SJSA1 (cell line): Measurements from ENCODE around the gene PTF1A. TPM values are rescaled to one million over a fixed set of nuclear protein-coding genes. Genes with fewer than 3 reads are reported as not detected.

ENCODE experiments used
- DNase-seq, 2 experiments: peaks; one replicate each; pipeline ENCODE4 v3.0.0-alpha.2; 2015 to 2020; ENCODE audit warnings: low spot score in 2 of 2, low read depth in 1 of 2
- H3K27ac ChIP-seq: fragments of 250-450 bp; sonication (Bioruptor Pico); 2 replicates; pipeline ENCODE4 v1.5.1; 2020; ENCODE audit warnings: mild to moderate bottlenecking, moderate library complexity
- H3K27me3 ChIP-seq: fragments of 250-450 bp; sonication (Bioruptor Pico); replicated peaks from 2 replicates; pipeline ENCODE4 v1.5.1; 2020; ENCODE audit warnings: mild to moderate bottlenecking, moderate library complexity
- H3K36me3 ChIP-seq: fragments of 250-450 bp; sonication (Bioruptor Pico); 2 replicates; pipeline ENCODE4 v1.5.1; 2020; ENCODE audit warnings: mild to moderate bottlenecking
- H3K4me1 ChIP-seq: fragments of 250-450 bp; sonication (Bioruptor Pico); replicated peaks from 2 replicates; pipeline ENCODE4 v1.6.1; 2021; ENCODE audit warnings: mild to moderate bottlenecking
- H3K4me3 ChIP-seq: fragments of 250-450 bp; sonication (Bioruptor Pico); 2 replicates; pipeline ENCODE4 v1.5.1; 2020; ENCODE audit warnings: mild to moderate bottlenecking
- H3K9me3 ChIP-seq: fragments of 250-450 bp; sonication (Bioruptor Pico); replicated peaks from 2 replicates; pipeline ENCODE4 v1.5.1; 2020; ENCODE audit warnings: mild to moderate bottlenecking
- total RNA-seq: library from RNA; depleted of rRNA; stranded (reverse); fragments of >200 nt; shearing (Covaris generic); gene quantifications from 2 replicates; pipeline ENCODE4 v1.2.3, GENCODE V29; 2014

Gene PTF1A
- total RNA-seq, 1 experiment from 2014 or later = not detected

GRCh38 chr10:23194471-23194965, 2.4 kb downstream of the PTF1A start:
- Histone ChIP-seq H3K9me3 (no peaks in the 10 kb centered on the region), H3K36me3 (no peaks in the 10 kb centered on the region), H3K27ac (no peak overlapping the region), H3K27me3 (peaks cover 83% of the 10 kb centered on the region), H3K4me1 (no peaks in the 10 kb centered on the region), H3K4me3 (no peak overlapping the region)
- DNase-seq = no peak

GRCh38 chr10:23194966-23195845, 3.1 kb downstream of the PTF1A start:
- H3K27ac ChIP-seq = no peak overlapping the region
- H3K9me3 ChIP-seq = no peaks in the 10 kb centered on the region
- DNase-seq = no peak
- H3K27me3 ChIP-seq = peaks cover 89% of the 10 kb centered on the region
- no peaks in the 10 kb centered on the region for H3K36me3 ChIP-seq
- H3K4me3 ChIP-seq = no peak overlapping the region
- no peaks in the 10 kb centered on the region for H3K4me1 ChIP-seq

GRCh38 chr10:23195846-23196600, 3.9 kb downstream of the PTF1A start:
- Histone ChIP-seq H3K4me3 (no peak overlapping the region), H3K36me3 (no peaks in the 10 kb centered on the region), H3K4me1 (no peaks in the 10 kb centered on the region), H3K9me3 (no peaks in the 10 kb centered on the region), H3K27me3 (peaks cover 87% of the 10 kb centered on the region), H3K27ac (no peak overlapping the region)
- DNase-seq = no peak

- Histone ChIP-seq H3K36me3 (no peaks in the 10 kb centered on the region), H3K27ac (no peak overlapping the region), H3K27me3 (peaks cover 88% of the 10 kb centered on the region), H3K9me3 (no peaks in the 10 kb centered on the region), H3K4me1 (no peaks in the 10 kb centered on the region), H3K4me3 (no peak overlapping the region)
- no peak for DNase-seq
Measured at GRCh38 chr10:23196915-23197314, 4.8 kb downstream of the PTF1A start.

GRCh38 chr10:23197416-23197861, 5.3 kb downstream of the PTF1A start:
- DNase-seq = no peak
- H3K27ac ChIP-seq = no peak overlapping the region
- peaks cover 90% of the 10 kb centered on the region for H3K27me3 ChIP-seq
- no peaks in the 10 kb centered on the region for H3K36me3 ChIP-seq
- H3K9me3 ChIP-seq = no peaks in the 10 kb centered on the region
- no peak overlapping the region for H3K4me3 ChIP-seq
- no peaks in the 10 kb centered on the region for H3K4me1 ChIP-seq

- Histone ChIP-seq H3K36me3 (no peaks in the 10 kb centered on the region), H3K27ac (no peak overlapping the region), H3K4me3 (no peak overlapping the region), H3K4me1 (no peaks in the 10 kb centered on the region), H3K9me3 (no peaks in the 10 kb centered on the region), H3K27me3 (peaks cover 97% of the 10 kb centered on the region)
- DNase-seq = no peak
Measured at GRCh38 chr10:23198610-23198939, 6.5 kb downstream of the PTF1A start.

- no peak for DNase-seq
- Histone ChIP-seq H3K4me3 (no peak overlapping the region), H3K4me1 (no peaks in the 10 kb centered on the region), H3K9me3 (no peaks in the 10 kb centered on the region), H3K27me3 (peaks cover 91% of the 10 kb centered on the region), H3K27ac (no peak overlapping the region), H3K36me3 (no peaks in the 10 kb centered on the region)
Measured at GRCh38 chr10:23198940-23199767, 7.0 kb downstream of the PTF1A start.

GRCh38 chr10:23199768-23200511, 7.8 kb downstream of the PTF1A start:
- no peaks in the 10 kb centered on the region for H3K4me1 ChIP-seq
- peaks cover 84% of the 10 kb centered on the region for H3K27me3 ChIP-seq
- no peak overlapping the region for H3K27ac ChIP-seq
- H3K36me3 ChIP-seq = no peaks in the 10 kb centered on the region
- no peak overlapping the region for H3K4me3 ChIP-seq
- H3K9me3 ChIP-seq = no peaks in the 10 kb centered on the region
- no peak for DNase-seq

GRCh38 chr10:23200586-23200985, 8.5 kb downstream of the PTF1A start:
- no peaks in the 10 kb centered on the region for H3K4me1 ChIP-seq
- H3K4me3 ChIP-seq = no peak overlapping the region
- no peaks in the 10 kb centered on the region for H3K9me3 ChIP-seq
- no peak overlapping the region for H3K27ac ChIP-seq
- peaks cover 81% of the 10 kb centered on the region for H3K27me3 ChIP-seq
- no peaks in the 10 kb centered on the region for H3K36me3 ChIP-seq
- DNase-seq = no peak

GRCh38 chr10:23200997-23201652, 9.0 kb downstream of the PTF1A start:
- Histone ChIP-seq H3K4me3 (no peak overlapping the region), H3K9me3 (no peaks in the 10 kb centered on the region), H3K27me3 (peaks cover 76% of the 10 kb centered on the region), H3K27ac (no peak overlapping the region), H3K36me3 (no peaks in the 10 kb centered on the region), H3K4me1 (no peaks in the 10 kb centered on the region)
- no peak for DNase-seq

- no peak for DNase-seq
- no peaks in the 10 kb centered on the region for H3K36me3 ChIP-seq
- peaks cover 74% of the 10 kb centered on the region for H3K27me3 ChIP-seq
- no peak overlapping the region for H3K27ac ChIP-seq
- no peaks in the 10 kb centered on the region for H3K9me3 ChIP-seq
- H3K4me1 ChIP-seq = no peaks in the 10 kb centered on the region
- H3K4me3 ChIP-seq = no peak overlapping the region
Measured at GRCh38 chr10:23201837-23202236, 9.7 kb downstream of the PTF1A start.

- H3K9me3 ChIP-seq = no peaks in the 10 kb centered on the region
- no peak for DNase-seq
- peaks cover 67% of the 10 kb centered on the region for H3K27me3 ChIP-seq
- no peak overlapping the region for H3K27ac ChIP-seq
- H3K36me3 ChIP-seq = no peaks in the 10 kb centered on the region
- no peak overlapping the region for H3K4me3 ChIP-seq
- H3K4me1 ChIP-seq = no peaks in the 10 kb centered on the region
Measured at GRCh38 chr10:23202779-23203178, 10.7 kb downstream of the PTF1A start.
